Ascending aorta (tissue), 2 donors: ENCODE results near the gene CATSPERZ. TPM values are rescaled to one million over a fixed set of nuclear protein-coding genes. Genes with fewer than 3 reads are reported as not detected.

Experiments
- DNase-seq, 2 donors: peaks; one replicate each; pipeline ENCODE4 v3.0.0-alpha.2; 2019; ENCODE audit warnings: low spot score in 2 of 2
- H3K27ac ChIP-seq, 2 donors: fragments of 200-600 bp; sonication (generic); one replicate each; pipeline ENCODE4 v1.5.1; 2016 to 2017; ENCODE audit warnings: mild to moderate bottlenecking in 1 of 2
- H3K27me3 ChIP-seq: fragments of 200-600 bp; sonication (generic); one replicate; pipeline ENCODE4 v1.5.1; 2017
- H3K36me3 ChIP-seq, 2 donors: fragments of 200-600 bp; sonication (generic); one replicate each; pipeline ENCODE4 v1.5.1; 2016
- H3K4me1 ChIP-seq, 2 donors: fragments of 200-600 bp; sonication (generic); one replicate each; pipeline ENCODE4 v1.5.1; 2016 to 2017; ENCODE audit warnings: mild to moderate bottlenecking in 1 of 2
- H3K4me3 ChIP-seq, 2 donors: fragments of 200-600 bp; sonication (generic); one replicate each; pipeline ENCODE4 v1.5.1; 2016 to 2017; ENCODE audit warnings: mild to moderate bottlenecking in 1 of 2
- H3K9me3 ChIP-seq, 2 donors: fragments of 200-600 bp; sonication (generic); one replicate each; pipeline ENCODE4 v1.5.1; 2016
- intact Hi-C: fragments of 100-400 bp; cut with DNase I; formaldehyde crosslinking; loops from one replicate; pipeline ENCODE4 v1.15.1; 2023
- total RNA-seq: library from RNA; depleted of rRNA; stranded (reverse); fragments of >200 nt; gene quantifications from one replicate; pipeline ENCODE4 v1.1.0, GENCODE V29; 2016
- TF ChIP-seq, protein P1 (sequence below), 3 experiments: fragments of 200-600 bp in 2 of 3; fragments of 450-650 bp in 1 of 3; sonication (generic) in 2 of 3; IDR thresholded peaks; one replicate each; pipeline ENCODE4 v1.5.1; 2016 to 2019; ENCODE audit warnings: antibody characterized with exemption in 3 of 3, mild to moderate bottlenecking in 1 of 3, moderate library complexity in 1 of 3

Gene CATSPERZ
- total RNA-seq, 1 donor from 2014 or later = not detected

DNA sequence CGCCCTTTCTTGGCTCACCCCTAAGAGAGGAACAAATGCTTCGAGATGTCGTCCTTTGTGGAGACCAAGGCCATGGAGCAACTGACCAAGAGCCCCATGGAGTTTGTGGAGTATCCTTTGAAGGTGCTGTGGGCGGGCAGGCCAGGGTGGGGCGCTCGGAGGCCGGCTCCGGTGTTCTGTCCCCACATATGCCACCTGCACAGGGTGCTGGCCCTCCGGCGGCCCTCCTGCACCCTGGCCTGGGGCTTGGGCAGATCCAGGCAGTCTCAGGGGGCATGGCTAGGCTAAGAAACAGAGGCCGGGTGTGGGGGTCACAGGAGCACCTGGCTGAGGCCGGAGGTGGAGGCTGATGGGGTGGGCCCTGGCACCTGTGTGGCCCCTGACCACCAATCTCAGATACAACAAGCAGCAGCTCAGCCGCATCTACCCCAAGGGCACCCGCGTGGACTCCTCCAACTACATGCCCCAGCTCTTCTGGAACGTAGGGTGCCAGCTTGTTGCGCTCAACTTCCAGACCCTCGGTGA is 38.5 kb upstream of the CATSPERZ start:
- H3K27ac ChIP-seq = no peak overlapping the region
- DNase-seq = no peak
- intact Hi-C loops = no loop called here
- no peaks in the 10 kb centered on the region for H3K9me3 ChIP-seq
- TF ChIP-seq, protein P1, sequence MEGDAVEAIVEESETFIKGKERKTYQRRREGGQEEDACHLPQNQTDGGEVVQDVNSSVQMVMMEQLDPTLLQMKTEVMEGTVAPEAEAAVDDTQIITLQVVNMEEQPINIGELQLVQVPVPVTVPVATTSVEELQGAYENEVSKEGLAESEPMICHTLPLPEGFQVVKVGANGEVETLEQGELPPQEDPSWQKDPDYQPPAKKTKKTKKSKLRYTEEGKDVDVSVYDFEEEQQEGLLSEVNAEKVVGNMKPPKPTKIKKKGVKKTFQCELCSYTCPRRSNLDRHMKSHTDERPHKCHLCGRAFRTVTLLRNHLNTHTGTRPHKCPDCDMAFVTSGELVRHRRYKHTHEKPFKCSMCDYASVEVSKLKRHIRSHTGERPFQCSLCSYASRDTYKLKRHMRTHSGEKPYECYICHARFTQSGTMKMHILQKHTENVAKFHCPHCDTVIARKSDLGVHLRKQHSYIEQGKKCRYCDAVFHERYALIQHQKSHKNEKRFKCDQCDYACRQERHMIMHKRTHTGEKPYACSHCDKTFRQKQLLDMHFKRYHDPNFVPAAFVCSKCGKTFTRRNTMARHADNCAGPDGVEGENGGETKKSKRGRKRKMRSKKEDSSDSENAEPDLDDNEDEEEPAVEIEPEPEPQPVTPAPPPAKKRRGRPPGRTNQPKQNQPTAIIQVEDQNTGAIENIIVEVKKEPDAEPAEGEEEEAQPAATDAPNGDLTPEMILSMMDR (IDR thresholded peaks at IDR 0.05) = no peak
- peaks cover 78 to 93% of the 10 kb centered on the region in 2 donors for H3K36me3 ChIP-seq
- no peak overlapping the region for H3K4me3 ChIP-seq
- no peaks in the 10 kb centered on the region for H3K4me1 ChIP-seq
- H3K27me3 ChIP-seq = no peaks in the 10 kb centered on the region

DNA sequence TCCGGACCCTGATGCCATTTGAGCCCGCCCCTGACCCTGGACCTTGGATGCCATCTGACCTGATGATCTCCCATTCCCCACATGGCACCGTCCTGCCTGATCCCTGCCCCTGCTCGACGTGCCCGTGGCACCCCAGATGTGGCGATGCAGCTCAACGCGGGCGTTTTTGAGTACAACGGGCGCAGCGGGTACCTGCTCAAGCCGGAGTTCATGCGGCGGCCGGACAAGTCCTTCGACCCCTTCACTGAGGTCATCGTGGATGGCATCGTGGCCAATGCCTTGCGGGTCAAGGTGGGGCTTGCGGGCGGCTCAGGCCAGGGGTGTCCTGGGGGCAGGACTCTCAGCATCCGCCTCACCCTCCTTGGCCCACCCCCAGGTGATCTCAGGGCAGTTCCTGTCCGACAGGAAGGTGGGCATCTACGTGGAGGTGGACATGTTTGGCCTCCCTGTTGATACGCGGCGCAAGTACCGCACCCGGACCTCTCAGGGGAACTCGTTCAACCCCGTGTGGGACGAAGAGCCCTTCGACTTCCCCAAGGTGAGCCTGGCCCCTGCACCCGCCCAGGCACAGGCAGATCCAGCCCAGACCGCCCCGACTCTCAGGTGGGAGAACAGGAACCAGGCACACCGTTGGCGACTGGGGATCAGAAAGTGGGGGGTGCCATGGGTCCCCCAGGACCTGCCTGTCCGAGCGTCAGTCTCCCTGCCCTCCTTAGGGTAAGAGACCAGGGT is 37.7 kb upstream of the CATSPERZ start:
- intact Hi-C loops = no loop called here
- H3K36me3 ChIP-seq = peaks cover 72 to 91% of the 10 kb centered on the region in 2 donors
- TF ChIP-seq, protein P1 (IDR thresholded peaks at IDR 0.05) = no peak
- H3K4me3 ChIP-seq = no peak overlapping the region
- no peak for DNase-seq
- peaks cover 0 to 5% of the 10 kb centered on the region in 2 donors for H3K4me1 ChIP-seq
- no peaks in the 10 kb centered on the region for H3K9me3 ChIP-seq
- no peaks in the 10 kb centered on the region for H3K27me3 ChIP-seq
- H3K27ac ChIP-seq = no peak overlapping the region

- Histone ChIP-seq H3K36me3 (peaks cover 69 to 85% of the 10 kb centered on the region in 2 donors), H3K4me1 (peaks cover 5 to 14% of the 10 kb centered on the region in 2 donors), H3K27ac (no peak overlapping the region), H3K4me3 (no peak overlapping the region), H3K9me3 (no peaks in the 10 kb centered on the region), H3K27me3 (no peaks in the 10 kb centered on the region)
- intact Hi-C loops = no loop called here
- TF ChIP-seq, protein P1 (IDR thresholded peaks at IDR 0.05) = no peak
- DNase-seq = no peak
Measured at GRCh38 chr11:64263021-64263946, 36.9 kb upstream of the CATSPERZ start.

GRCh38 chr11:64263947-64264317 is 36.2 kb upstream of the CATSPERZ start:
- intact Hi-C loops = no loop called here
- Histone ChIP-seq H3K27ac (no peak overlapping the region), H3K36me3 (peaks cover 62 to 78% of the 10 kb centered on the region in 2 donors)

GRCh38 chr11:64264371-64264852 is 35.7 kb upstream of the CATSPERZ start:
- no peak for DNase-seq
- H3K27ac ChIP-seq = no peak overlapping the region
- peaks cover 58 to 74% of the 10 kb centered on the region in 2 donors for H3K36me3 ChIP-seq
- H3K4me1 ChIP-seq = peaks cover 11 to 23% of the 10 kb centered on the region in 2 donors
- H3K4me3 ChIP-seq = no peak overlapping the region
- TF ChIP-seq, protein P1 (IDR thresholded peaks at IDR 0.05) = no peak
- H3K9me3 ChIP-seq = no peaks in the 10 kb centered on the region
- intact Hi-C loops = no loop called here
- H3K27me3 ChIP-seq = no peaks in the 10 kb centered on the region

More at GRCh38 chr11:64263947-64264317, 36.2 kb upstream of the CATSPERZ start:
- TF ChIP-seq, protein P1 (IDR thresholded peaks at IDR 0.05) = no peak
- H3K27me3 ChIP-seq = no peaks in the 10 kb centered on the region
- no peaks in the 10 kb centered on the region for H3K9me3 ChIP-seq
- no peak overlapping the region for H3K4me3 ChIP-seq
- peaks cover 11 to 20% of the 10 kb centered on the region in 2 donors for H3K4me1 ChIP-seq
- DNase-seq = no peak
